HG02840 (cell line): ENCODE results near the gene CYSTM1.
A peak's percentile ranks its signal among the peaks of the same experiment; 100 is the strongest.
"Not testable (repeated sequence)": the region's sequence is repeated elsewhere in the genome, so short reads cannot be mapped to it uniquely, and the experiment has no call there.

ENCODE experiments used
- ATAC-seq: cut with Tn5 transposase; IDR thresholded peaks from one replicate; pipeline ENCODE4 v1.9.1; 2021; ENCODE audit warnings: mild to moderate bottlenecking, moderate library complexity, moderate number of reproducible peaks; ENCODE audit not compliant: unreplicated experiment, low FRiP score

CYSTM1 gene

DNA sequence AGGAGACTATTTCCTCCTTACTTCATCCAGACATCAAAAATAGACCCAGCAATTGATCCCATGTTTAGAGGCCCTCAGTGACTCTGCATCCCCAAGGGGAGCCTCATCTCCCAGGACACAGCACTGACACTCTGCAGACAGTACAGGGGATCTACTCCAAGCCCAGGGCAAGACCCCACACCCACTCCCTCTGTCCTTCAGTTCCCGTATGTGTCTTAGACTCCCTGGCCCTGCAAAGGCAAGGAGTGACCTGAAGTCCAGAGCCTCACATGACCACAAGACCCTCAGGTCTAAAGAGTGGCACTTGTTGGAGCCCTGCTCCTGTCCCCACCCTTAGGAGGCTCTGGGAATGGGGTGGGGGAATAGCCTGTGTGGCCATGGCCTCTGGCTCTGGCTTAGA lies 27.5 kb upstream of the CYSTM1 start:
- no peak for ATAC-seq

DNA sequence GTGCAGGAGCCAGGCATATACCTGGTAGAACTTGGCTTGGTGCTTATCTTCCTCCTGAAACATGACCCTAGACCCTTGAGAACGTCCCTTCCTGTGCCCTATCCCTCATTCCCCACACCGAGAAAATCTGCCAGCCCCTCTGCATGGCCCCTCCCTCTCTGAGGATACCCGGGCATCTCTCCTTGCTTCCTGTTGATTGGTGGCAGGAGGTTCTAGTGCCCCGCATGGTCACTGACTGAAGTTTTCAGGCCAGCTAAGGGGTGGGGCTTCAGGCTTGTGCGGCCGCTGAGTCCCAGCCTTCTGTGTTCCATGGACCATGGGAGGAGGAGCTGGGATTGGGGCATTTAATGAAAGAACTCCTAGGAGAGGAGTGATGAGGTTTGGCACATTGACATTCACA lies 26.5 kb upstream of the CYSTM1 start:
- ATAC-seq, result no peak

DNA sequence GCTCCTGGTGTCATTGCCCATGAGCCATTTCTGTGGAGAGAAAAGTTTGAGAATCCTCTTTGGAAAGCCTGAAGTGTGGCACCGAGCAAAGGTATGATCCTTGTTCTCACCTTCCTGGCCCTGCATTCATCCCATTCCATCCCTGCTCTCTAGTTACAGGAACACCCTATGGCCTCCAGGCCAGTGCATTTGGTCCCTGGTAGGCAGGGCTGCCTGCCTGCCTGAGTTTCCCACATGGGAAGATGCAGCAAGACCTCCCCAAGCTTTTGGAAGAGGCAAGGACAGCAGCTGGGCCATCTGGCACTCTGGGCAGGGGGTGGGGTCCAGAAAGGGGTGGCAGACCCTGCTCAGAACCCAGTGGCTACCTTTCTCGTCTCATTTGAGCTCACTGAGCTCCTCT lies 24.8 kb upstream of the CYSTM1 start:
- ATAC-seq, result no peak

DNA sequence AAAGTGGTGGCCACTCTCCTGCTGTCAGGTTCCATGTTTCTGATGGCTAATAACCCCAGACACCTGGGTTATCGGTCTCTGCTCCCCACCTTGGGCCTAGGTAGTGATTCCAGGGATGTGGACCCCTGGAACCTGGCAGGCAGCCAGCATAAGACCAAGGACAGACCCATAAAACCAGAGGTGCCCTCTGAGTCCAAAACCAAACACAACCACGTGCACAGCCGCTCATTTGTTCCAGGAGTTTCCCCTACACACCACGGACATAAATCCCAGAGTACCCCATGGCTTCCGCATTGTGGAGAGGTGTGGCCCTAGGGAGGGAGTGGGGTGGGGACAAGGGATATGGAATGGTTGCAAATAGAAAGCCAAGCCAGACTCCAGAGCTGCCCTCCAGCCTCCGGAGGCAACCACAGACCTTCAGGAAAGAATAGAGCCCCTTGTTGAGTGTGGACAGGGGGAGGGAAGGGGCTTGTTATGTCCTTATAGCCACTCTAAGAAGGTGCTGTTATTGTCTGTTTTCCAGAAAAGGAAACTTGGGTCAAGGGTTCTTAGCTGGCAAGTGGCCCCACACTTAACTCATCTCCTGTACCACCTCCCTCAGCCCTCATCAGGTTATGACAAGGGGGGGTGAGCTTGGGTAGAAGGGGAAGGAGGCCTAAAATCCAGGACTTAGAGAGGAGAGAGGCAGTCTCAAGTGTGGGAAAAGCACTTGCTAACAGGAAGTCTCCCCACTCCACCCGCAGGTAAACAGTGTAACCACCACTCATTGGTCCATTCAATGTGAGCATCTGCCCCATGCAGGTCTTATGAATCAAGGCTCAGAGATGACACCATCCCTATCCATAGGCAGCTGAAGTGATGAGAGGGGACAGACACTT lies 23.6 kb upstream of the CYSTM1 start:
- ATAC-seq, result no peak

DNA sequence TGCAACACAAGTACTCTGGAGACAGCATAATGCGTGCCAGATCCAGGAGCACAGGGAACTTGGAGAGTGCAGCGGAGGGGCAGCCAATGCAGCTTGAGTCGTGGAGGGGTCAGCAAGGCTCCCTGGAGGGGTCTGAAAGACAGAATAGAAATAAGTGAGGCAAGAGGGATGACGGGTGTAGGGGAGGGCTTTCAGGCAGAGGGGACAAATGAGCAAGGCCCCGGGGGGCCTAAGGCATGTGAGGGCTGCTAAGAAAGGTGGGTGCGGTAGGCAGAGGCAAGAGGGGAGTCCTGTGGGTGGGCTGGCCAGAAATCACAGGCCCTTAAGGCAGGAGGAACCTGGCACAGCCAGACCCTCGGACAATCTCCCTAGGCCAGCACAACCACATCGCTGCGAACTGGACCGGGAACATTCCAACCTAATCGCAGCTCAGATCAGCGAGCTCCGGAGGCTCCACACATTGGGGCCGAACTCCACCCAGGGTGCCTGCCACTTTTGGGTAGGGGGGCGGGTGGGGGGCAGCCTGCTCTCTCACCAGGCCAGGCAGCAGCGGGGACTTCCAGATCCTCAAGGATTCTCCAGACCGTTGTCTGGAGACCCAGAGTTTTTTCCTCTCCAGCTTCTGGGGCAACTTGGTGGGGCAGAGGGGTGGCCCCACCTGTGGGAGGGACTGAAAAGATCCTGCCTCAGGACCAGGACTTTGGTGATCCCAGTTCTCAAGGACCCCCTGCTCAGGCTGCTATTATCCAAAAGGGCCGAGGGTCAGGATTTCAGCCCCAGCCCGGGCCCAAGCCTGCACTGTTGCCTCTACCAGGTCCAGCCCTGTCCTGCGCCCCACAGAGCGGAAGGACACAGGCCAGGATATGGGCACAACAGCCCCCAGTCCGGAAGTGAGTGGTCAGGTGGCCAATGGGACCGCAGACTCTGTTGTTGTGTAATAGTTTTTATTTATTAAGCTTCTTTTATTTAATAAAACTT lies 22.7 kb upstream of the CYSTM1 start:
- no peak for ATAC-seq

DNA sequence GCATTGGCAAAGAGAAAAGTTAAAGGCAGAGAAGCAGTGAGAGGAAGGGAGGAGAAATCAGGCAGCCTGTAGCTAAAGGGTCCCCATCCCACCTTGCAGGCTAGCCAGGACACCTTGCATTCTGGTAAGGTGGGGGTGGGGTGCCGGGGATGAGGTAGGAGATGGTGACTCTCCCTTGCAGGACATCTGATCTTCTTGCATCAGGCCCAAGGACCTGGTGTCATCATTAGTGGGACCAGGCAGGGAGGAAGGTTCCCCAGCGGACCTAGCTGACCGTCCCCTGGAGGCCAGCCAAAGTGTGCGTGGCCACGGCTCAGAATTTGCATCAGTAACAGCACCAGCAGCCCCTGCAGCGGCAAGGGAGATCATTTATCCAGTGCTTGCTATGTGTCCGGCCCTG lies 21.7 kb upstream of the CYSTM1 start:
- no peak for ATAC-seq

DNA sequence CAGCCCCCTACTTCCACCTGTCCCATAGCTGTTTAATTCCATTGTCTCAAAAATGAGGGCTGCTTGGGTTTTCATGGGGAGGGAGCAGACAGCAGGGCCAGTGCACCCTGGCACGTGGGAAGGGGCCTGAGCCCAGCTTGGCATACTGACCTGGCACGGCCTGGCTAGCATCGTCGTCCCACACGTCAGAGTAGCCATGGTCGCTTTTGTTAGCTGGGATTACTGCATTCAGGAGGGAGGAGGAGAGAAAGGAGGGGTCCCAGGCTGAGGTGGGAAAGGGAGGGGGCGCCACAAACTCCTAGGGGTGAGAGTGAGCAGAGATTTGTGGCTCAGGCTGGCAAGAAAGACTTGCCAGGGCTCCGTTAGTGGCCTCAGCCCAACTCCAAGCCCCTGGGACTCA lies 21.1 kb upstream of the CYSTM1 start:
- ATAC-seq, result no peak

DNA sequence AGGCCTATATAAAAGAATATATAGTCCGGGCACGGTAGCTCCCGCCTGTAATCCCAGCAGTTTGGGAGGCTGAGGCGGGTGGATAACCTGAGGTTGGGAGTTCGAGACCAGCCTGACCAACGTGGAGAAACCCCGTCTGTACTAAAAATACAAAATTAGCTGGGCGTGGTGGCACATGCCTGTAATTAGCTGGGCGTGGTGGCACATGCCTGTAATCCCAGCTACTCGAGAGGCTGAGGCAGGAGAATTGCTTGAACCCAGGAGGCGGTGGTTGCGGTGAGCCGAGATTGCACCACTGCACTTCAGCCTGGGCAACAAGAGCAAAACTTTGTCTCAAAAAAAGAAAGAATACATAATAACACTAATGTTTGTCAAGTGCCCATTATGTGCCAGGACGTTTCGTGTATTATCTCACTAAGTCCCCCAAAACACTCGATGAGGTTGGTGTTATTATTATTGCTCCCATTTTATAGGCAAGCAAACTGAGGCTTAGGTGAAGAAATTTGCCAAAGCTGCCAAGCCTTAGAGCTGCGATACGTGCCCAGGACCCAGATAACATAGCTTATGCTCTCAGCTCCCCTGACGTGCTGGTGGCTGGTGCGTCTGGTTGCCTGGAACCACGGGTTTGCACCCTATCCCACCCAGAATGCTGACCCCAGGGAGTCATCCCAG lies 20.1 kb upstream of the CYSTM1 start:
- ATAC-seq, result not testable (repeated sequence)

DNA sequence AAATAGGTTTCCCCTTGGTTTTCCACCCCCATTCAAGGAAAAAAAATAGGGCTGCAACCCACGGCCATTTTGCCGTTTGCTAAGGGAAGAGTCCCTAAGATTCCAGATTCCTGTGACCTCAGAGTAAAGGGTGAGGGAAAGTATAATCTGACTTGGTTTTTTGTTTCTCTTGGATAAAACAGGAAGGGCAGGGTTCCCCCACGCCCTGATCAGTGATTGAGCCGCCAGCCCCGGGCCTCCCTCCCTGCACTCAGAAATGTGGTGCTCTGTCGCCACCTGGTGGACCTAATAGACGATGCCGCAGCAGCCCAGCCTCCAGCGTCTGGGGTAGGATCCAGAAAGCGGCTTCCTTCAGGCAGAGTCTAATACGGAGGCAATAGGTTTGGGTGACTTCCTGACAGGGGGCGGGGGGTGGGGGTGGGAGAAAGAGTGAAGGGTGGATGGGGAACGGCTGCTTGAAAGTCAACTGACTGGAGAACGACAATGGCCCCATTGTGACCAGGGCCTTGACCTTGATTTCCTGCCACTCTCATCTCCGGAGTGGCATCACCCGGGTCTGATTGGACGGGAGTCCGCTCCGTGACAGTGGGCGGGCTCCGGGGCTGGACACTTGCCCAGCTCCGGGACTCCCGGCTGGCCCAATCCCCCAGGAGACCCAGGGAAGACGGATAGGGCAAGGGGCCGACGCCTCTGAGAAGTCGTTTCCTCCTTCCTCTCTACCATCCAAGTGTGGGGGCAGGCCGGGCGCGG lies 17.8 kb upstream of the CYSTM1 start:
- peak; percentile 93 for ATAC-seq

DNA sequence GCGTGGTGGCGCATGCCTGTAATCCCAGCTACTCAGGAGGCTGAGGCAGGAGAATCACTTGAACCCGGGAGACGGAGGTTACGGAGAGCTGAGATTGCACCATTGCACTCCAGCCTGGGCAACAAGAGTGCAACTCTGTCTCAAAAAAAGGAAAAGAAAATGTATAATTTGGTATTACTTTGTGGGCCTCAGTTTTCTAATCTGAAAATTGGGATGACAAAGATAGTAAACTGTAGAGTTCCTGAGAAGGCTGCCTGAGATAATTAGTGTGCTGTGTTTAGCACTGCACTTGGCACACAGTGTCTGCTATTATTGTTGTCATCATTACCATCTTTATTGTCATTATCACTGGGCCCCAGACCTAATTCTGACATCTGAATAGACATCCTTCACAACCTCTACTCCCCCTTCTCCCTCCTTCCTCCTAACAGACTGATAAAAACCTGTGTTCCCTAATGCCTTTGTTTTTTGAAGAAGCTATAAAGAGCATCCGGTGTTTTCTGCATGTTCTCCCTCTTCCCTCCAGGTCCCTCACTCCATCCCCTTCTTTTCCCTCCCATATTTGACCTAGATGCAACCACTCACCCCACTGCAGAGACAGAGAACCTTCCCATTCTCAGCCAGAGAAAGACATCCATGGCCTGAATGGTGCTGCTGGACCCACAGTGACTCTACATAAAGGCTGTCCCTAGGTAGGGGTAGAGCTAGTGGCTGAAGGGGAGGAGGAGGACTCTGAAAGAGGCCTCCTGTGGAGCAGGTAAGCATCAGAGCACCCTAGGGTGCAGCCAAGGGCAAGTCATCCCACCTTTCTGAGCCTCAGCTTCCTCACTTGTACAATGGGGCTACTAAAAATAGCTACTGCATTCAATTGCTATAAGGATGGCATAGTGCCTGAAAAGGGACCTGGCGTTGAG lies 15.7 kb upstream of the CYSTM1 start:
- no peak for ATAC-seq

DNA sequence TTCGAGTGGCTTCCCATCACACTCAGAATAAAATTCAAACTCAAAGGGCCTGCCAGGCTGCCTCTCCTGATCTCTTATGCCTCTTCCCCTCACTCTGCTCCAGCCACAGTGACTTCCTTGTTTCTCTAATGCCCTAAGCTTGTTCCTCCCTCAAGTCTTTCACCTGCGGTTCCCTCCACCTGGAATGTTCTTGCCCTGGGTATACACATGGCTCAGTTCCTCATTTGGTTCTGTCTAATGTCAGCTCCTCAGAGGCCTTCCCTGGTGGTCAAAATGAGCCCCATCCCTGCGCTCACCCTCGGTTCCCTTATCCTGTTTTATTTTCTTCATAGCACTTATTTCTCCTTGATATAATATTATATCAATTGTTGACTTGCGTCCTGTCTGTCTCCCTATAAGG lies 12.7 kb upstream of the CYSTM1 start:
- ATAC-seq, result no peak

DNA sequence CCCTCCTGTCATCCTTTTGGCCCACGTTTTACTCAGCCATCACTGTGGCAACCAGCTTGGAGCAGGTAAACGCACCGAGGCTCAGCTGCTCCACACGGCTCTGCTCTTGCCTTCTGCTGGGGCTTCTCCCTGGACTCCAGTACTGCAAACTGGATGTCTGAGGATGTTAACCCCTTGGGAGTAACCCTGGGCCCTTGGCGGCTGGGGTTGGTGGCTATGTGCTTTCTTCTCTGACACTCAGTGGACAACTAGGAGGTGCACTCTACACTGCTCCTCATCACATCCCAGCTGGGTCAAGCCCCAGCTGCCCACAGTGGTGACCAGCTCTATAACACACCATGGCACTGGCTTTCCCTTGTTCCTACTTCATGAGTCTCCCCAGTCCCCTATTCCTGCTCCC lies 12.2 kb upstream of the CYSTM1 start:
- no peak for ATAC-seq

DNA sequence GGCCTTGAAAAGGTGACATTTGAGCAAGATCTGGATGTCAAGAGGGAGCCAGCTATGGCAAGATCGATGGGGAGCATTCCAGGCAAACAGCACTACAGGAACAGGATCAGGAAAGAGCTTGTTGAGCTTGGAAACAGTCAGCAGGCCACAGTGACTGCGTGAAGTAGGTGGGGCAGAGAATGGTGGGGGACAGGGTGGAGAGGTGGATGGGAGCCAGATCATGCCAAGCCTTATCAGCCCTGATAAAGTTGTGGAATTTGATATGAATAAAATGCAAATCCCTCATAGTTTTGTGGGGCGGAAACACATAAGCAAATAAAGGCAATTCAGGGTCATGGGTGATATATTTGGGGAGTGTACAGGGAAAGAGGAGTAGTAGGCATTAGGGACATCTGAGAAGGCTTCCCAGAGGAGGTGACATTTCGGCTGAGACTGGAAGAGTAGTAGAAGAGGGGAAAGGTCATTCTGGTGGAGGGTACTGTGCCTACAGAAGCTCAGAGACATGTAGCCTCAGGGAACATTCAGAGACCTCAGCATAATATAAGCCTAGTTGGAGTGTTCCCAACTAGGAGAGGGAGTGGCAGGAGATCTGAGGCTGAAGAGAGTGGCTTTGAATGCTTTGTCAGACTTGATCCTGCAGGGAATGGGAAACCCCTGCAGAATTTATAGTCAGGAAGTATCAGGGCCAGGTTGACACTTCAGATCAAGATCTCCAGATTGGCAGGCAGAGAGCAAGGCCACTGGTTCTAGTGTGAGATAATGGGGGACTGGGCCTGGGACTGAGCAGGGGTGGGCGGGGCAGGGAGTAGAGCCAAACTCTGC lies 9.7 kb upstream of the CYSTM1 start:
- no peak for ATAC-seq

DNA sequence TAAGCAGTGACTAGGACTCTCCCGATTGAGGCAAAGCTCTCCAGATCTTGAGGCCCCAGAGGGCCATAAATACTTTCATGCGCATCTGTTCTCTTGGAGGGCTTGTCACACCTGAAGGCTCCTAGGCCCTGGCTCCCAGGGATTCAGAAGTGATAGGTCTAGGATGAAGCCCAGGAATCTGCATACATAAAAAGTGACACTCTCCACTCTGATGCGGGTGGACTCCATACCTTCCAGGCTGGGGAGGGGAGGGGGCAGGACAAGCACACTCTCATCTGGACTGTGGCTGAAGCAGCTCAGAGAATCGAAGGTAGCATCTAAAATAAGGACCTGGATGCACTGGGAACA lies 9.1 kb upstream of the CYSTM1 start:
- no peak for ATAC-seq

DNA sequence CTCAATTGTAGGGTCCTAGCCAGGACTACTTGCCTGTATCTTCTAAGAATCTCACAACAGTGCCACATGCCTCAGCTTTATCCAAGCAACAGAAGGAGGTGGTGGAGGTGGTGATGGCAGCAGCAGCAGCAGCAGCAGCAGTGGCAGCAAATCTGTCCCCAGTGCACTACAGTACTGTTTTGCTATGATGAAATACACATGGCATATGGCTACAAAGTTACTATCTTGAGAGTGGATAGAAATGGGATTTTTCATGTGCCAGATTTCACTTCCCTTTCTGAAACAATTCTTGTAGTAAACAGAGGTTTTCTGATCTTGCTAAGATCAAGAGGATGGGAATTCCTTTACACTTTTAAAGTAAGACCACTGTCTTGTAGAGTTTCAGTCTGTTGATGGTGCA lies 8.1 kb upstream of the CYSTM1 start:
- ATAC-seq, result no peak

DNA sequence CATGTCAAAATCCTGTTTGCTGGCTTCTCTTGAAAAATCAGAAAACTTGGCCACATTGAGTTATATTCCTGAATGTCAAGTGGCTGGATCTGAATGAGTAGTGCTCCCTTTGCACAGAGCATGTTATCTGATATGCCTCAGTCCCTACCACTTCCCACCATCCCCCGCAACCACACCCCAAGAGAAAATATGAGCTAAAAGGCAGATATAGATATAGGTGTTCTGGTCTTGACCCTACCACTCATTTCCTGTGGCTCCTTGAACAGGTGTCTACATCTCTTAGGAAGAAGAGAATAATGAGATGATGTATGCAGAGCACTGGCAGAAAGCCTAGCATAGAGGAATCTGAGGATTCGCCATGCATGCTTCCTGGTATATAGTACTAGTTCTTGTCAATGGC lies 6.6 kb upstream of the CYSTM1 start:
- ATAC-seq, result no peak

DNA sequence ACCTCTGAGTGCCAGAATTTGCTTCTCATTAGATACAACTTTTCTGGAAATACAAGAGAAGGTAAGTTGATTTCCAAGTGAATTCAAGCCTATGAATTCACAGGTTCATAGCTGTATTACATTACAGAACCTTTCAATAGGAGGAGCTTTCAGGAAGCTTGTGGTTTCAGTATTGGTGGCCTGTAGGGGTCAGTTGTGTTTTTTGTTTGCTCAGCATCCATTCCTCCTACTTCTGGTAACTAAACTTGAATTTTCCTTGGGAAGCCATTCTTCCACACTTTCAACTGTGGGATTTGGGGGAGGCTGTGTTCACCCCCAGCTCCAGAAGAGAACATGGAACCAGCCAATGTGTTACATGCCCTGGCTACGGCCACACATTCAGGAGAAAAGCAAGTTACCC lies 5.6 kb upstream of the CYSTM1 start:
- no peak for ATAC-seq

DNA sequence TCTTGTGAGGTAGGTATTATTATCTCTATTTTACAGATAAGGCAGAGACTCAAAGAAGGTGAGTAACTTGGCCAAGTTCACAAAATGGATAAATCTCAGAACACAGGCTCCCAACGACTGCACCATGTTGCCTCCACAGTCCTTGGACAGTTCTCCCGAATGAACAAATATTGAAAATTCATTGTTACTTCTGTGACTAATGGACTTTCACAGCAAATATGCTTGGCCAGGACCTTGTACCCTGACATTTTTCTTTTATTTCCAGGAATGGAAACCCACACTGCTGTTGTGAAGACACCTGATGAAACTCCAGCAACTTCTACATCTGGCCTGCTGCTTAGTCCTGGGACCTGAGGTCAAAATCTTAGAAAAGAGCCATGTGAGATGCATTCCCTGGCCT lies 2.5 kb upstream of the CYSTM1 start:
- ATAC-seq, result no peak
